Peyer's patch (tissue), 4 donors: Measurements from ENCODE around the gene DDR1. TPM values are rescaled to one million over a fixed set of nuclear protein-coding genes. Genes with fewer than 3 reads are reported as not detected.

ENCODE experiments used
- DNase-seq, 3 donors: peaks; one replicate each; pipeline ENCODE4 v3.0.0-alpha.2; 2017 to 2019
- H3K27ac ChIP-seq, 4 donors: fragments of 200-600 bp; sonication (generic); one replicate each; pipeline ENCODE4 v1.5.1; 2016 to 2019
- H3K27me3 ChIP-seq, 2 donors: fragments of 200-600 bp; sonication (generic); one replicate each; pipeline ENCODE4 v1.5.1; 2019
- H3K36me3 ChIP-seq, 3 donors: fragments of 200-600 bp; sonication (generic); one replicate each; pipeline ENCODE4 v1.5.1; 2016 to 2019
- H3K4me1 ChIP-seq, 4 donors: fragments of 200-600 bp; sonication (generic); one replicate each; pipeline ENCODE4 v1.5.1; 2016 to 2019
- H3K4me3 ChIP-seq, 4 donors: fragments of 200-600 bp; sonication (generic); 1 replicate in 3 of 4; 2 replicates in 1 of 4; pipeline ENCODE4 v1.5.1; 2016 to 2019; ENCODE audit warnings: mild to moderate bottlenecking in 1 of 4
- H3K9me3 ChIP-seq, 4 donors: fragments of 200-600 bp; sonication (generic); one replicate each; pipeline ENCODE4 v1.5.1; 2016 to 2019; ENCODE audit warnings: mild to moderate bottlenecking in 1 of 4
- POLR2A ChIP-seq, 2 donors: fragments of 450-650 bp; IDR thresholded peaks; one replicate each; pipeline ENCODE4 v1.5.1; 2017; ENCODE audit warnings: antibody characterized with exemption in 2 of 2, mild to moderate bottlenecking in 2 of 2, moderate library complexity in 2 of 2
- total RNA-seq, 4 donors: library from RNA; depleted of rRNA; stranded (reverse); fragments of >200 nt; gene quantifications; one replicate each; pipeline ENCODE4 v1.1.0, GENCODE V29; 2016
- TF ChIP-seq, protein P1 (sequence below), 6 experiments: fragments of 450-650 bp in 4 of 6; fragments of 200-600 bp in 2 of 6; sonication (generic) in 1 of 6; IDR thresholded peaks; one replicate each; pipeline ENCODE4 v1.5.1; 2017 to 2019; ENCODE audit warnings: antibody characterized with exemption in 6 of 6, mild to moderate bottlenecking in 3 of 6, moderate library complexity in 1 of 6

Gene DDR1
- total RNA-seq, 4 donors from 2014 or later: 70.1 to 166 (median 143) TPM

- Histone ChIP-seq H3K4me3 (no peak overlapping the region), H3K36me3 (no peaks in the 10 kb centered on the region), H3K4me1 (peaks cover 3 to 41% (median 21%) of the 10 kb centered on the region in 4 donors), H3K9me3 (no peaks in the 10 kb centered on the region), H3K27me3 (no peaks in the 10 kb centered on the region), H3K27ac (no peak overlapping the region)
- peak in 2 of 3 donors; percentile 37 to 43 for DNase-seq
- TF ChIP-seq POLR2A (IDR thresholded peaks at IDR 0.05): no peak
- TF ChIP-seq, protein P1, sequence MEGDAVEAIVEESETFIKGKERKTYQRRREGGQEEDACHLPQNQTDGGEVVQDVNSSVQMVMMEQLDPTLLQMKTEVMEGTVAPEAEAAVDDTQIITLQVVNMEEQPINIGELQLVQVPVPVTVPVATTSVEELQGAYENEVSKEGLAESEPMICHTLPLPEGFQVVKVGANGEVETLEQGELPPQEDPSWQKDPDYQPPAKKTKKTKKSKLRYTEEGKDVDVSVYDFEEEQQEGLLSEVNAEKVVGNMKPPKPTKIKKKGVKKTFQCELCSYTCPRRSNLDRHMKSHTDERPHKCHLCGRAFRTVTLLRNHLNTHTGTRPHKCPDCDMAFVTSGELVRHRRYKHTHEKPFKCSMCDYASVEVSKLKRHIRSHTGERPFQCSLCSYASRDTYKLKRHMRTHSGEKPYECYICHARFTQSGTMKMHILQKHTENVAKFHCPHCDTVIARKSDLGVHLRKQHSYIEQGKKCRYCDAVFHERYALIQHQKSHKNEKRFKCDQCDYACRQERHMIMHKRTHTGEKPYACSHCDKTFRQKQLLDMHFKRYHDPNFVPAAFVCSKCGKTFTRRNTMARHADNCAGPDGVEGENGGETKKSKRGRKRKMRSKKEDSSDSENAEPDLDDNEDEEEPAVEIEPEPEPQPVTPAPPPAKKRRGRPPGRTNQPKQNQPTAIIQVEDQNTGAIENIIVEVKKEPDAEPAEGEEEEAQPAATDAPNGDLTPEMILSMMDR (IDR thresholded peaks at IDR 0.05): no peak
Measured at GRCh38 chr6:30880698-30881252, 3.5 kb upstream of the DDR1 start.

GRCh38 chr6:30881392-30882203, 2.7 kb upstream of the DDR1 start:
- no peak for TF ChIP-seq POLR2A (IDR thresholded peaks at IDR 0.05)
- TF ChIP-seq, protein P1 (IDR thresholded peaks at IDR 0.05): no peak
- Histone ChIP-seq H3K4me3 (no peak overlapping the region), H3K36me3 (no peaks in the 10 kb centered on the region), H3K4me1 (peaks cover 3 to 49% (median 26%) of the 10 kb centered on the region in 4 donors), H3K27me3 (no peaks in the 10 kb centered on the region), H3K27ac (peak overlapping the region in 1 of 4 donors; percentile 92), H3K9me3 (no peaks in the 10 kb centered on the region)
- peak in 2 of 3 donors; percentile 40 to 45 for DNase-seq

DNA sequence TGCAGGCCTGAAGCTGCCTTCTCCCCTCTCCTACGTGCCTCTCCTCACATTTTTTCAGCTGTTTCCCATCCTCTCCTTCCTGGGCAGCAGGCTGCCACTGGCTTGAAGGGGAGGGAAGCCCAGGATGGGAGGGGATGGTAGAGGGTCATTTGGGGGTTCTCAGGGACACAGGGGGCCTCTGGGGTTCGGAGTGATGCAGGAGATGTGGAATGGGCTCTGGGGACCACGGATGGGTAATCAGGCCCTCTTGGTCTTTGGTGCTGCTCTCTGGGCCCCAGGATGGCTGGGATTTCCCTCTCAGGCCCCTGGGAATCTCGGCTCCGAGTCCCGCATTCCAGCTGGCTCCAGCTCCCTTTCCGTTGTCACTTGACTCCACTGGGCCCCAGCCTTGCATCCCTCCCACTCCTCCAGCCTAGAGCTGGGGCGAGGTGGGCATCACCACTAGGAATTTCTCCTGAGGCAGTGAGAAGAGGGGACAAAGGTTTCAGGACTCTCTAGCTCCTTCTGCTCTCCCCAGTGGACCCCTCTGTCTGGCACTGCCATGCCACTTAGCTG, 2.0 kb upstream of the DDR1 start:
- peak in 1 of 3 donors; percentile 46 for DNase-seq
- H3K27me3 ChIP-seq: no peaks in the 10 kb centered on the region
- no peaks in the 10 kb centered on the region for H3K36me3 ChIP-seq
- peaks cover 3 to 45% (median 26%) of the 10 kb centered on the region in 4 donors for H3K4me1 ChIP-seq
- H3K27ac ChIP-seq: peak overlapping the region; percentile 88 to 94 (median 92)
- no peaks in the 10 kb centered on the region for H3K9me3 ChIP-seq
- H3K4me3 ChIP-seq: peak overlapping the region in 2 of 4 donors; percentile 65 to 85
- TF ChIP-seq POLR2A (IDR thresholded peaks at IDR 0.05): no peak
- TF ChIP-seq, protein P1 (IDR thresholded peaks at IDR 0.05): no peak

- Histone ChIP-seq H3K4me3 (peak overlapping the region; percentile 65 to 93 (median 87)), H3K27ac (peak overlapping the region; percentile 88 to 94 (median 92)), H3K4me1 (peaks cover 3 to 39% (median 26%) of the 10 kb centered on the region in 4 donors), H3K9me3 (no peaks in the 10 kb centered on the region), H3K36me3 (no peaks in the 10 kb centered on the region), H3K27me3 (no peaks in the 10 kb centered on the region)
- DNase-seq: peak; percentile 87 to 89 (median 88)
- TF ChIP-seq POLR2A (IDR thresholded peaks at IDR 0.05): peak in 1 of 2 donors; percentile 46
- TF ChIP-seq, protein P1 (IDR thresholded peaks at IDR 0.05): no peak
Measured at GRCh38 chr6:30882759-30883684, 1.3 kb upstream of the DDR1 start.
